Small intestine (tissue), 7 donors: ENCODE measurements around the gene WNT3A. TPM values are rescaled to one million over a fixed set of nuclear protein-coding genes. Genes with fewer than 3 reads are reported as not detected.

ENCODE experiments used
- DNase-seq, 2 donors: peaks; one replicate each; pipeline versions ENCODE4 v3.0.0 to v3.0.0-alpha.2; 2013
- FAIRE-seq: peaks from 2 replicates; lab custom pipeline; 2012; peaks lifted over from hg19 to GRCh38; lab: Jason Lieb, UNC
- H3K27ac ChIP-seq, 3 donors: one replicate each; pipeline ENCODE4 v1.5.1; 2013; ENCODE audit warnings: low read length in 2 of 3, mild to moderate bottlenecking in 2 of 3, control low read depth in 1 of 3, inconsistent platforms in 1 of 3, low read depth in 1 of 3, moderate library complexity in 1 of 3
- H3K27me3 ChIP-seq, 3 donors: one replicate each; pipeline ENCODE4 v1.6.1; 2013; ENCODE audit warnings: low read length in 3 of 3, inconsistent platforms in 1 of 3; ENCODE audit not compliant: control insufficient read depth in 3 of 3, insufficient read depth in 3 of 3
- H3K36me3 ChIP-seq, 3 donors: one replicate each; pipeline ENCODE4 v1.6.1; 2013; ENCODE audit warnings: low read length in 3 of 3, inconsistent platforms in 1 of 3, low read depth in 1 of 3, mild to moderate bottlenecking in 1 of 3, moderate library complexity in 1 of 3; ENCODE audit not compliant: control insufficient read depth in 3 of 3, insufficient read depth in 2 of 3
- H3K4me1 ChIP-seq, 3 donors: one replicate each; pipeline ENCODE4 v1.6.1; 2013; ENCODE audit warnings: low read length in 2 of 3, inconsistent platforms in 1 of 3, low read depth in 1 of 3, mild to moderate bottlenecking in 1 of 3, moderate library complexity in 1 of 3; ENCODE audit not compliant: control insufficient read depth in 3 of 3, insufficient read depth in 2 of 3
- H3K4me3 ChIP-seq, 3 donors: one replicate each; pipeline ENCODE4 v1.5.1; 2013; ENCODE audit warnings: low read length in 3 of 3, control low read depth in 1 of 3, inconsistent platforms in 1 of 3, low read depth in 1 of 3, mild to moderate bottlenecking in 1 of 3, moderate library complexity in 1 of 3
- H3K9me3 ChIP-seq, 2 donors: one replicate each; pipeline ENCODE4 v1.6.1; 2013; ENCODE audit warnings: low read depth in 1 of 2, low read length in 1 of 2; ENCODE audit not compliant: control insufficient read depth in 2 of 2, insufficient read depth in 1 of 2
- whole genome bisulfite sequencing, 3 donors: extraction: QIAGEN DNeasy Blood & Tissue Kit; methylation state at CpG; one replicate each; pipeline ENCODE4 v1.1.7; 2013; 5-methylcytosine and 5-hydroxymethylcytosine counted together
- polyA plus RNA-seq, 4 donors: library from polyadenylated mRNA; stranded (reverse) in 3 of 4; unstranded in 1 of 4; fragments of 200-250 nt in 3 of 4; fragments of 120-200 nt in 1 of 4; gene quantifications; one replicate each; pipeline versions ENCODE4 v1.2.1 to v1.2.3, GENCODE V29; 2013
- donor health status: healthy with polysubstance abuse.
- donor health status: control.
- donor health status: control.
- donor health status: Bipolar disorder and iron deficiency.
- donor health status: healthy.

The WNT3A gene
- polyA plus RNA-seq, 4 donors: 0.01 TPM; not detected in 3

GRCh38 chr1:228013935-228014930 is 7.4 kb downstream of the WNT3A start:
- DNase-seq (no peak), FAIRE-seq (no peak)
- Histone ChIP-seq H3K4me1 (no peaks in the 10 kb centered on the region), H3K9me3 (no peaks in the 10 kb centered on the region), H3K27ac (no peak overlapping the region), H3K36me3 (no peaks in the 10 kb centered on the region), H3K4me3 (no peak overlapping the region), H3K27me3 (peaks cover 0 to 31% (median 1%) of the 10 kb centered on the region in 3 donors)
- 74 to 78% (median 77%) methylated on average over 21 of the region's 21 CpGs for WGBS, 3 donors

GRCh38 chr1:228015276-228016180 is 8.7 kb downstream of the WNT3A start:
- H3K36me3 ChIP-seq: no peaks in the 10 kb centered on the region
- FAIRE-seq (no peak), DNase-seq (no peak)
- no peaks in the 10 kb centered on the region for H3K9me3 ChIP-seq
- H3K4me3 ChIP-seq: no peak overlapping the region
- 72 to 76% (median 76%) methylated on average over 21 of the region's 21 CpGs for WGBS, 3 donors
- H3K4me1 ChIP-seq: no peaks in the 10 kb centered on the region
- no peak overlapping the region for H3K27ac ChIP-seq
- peaks cover 0 to 19% (median 0%) of the 10 kb centered on the region in 3 donors for H3K27me3 ChIP-seq

- Histone ChIP-seq H3K36me3 (no peaks in the 10 kb centered on the region), H3K4me3 (no peak overlapping the region), H3K4me1 (no peaks in the 10 kb centered on the region), H3K27me3 (peaks cover 0 to 12% (median 0%) of the 10 kb centered on the region in 3 donors), H3K27ac (no peak overlapping the region), H3K9me3 (no peaks in the 10 kb centered on the region)
- no peak for FAIRE-seq
- 80 to 87% (median 80%) methylated on average over 2 of the region's 2 CpGs for WGBS, 3 donors
- DNase-seq: no peak
Measured at GRCh38 chr1:228016181-228016510, 9.3 kb downstream of the WNT3A start.

GRCh38 chr1:228016653-228017355 is 10.0 kb downstream of the WNT3A start:
- Histone ChIP-seq H3K4me3 (no peak overlapping the region), H3K27me3 (peaks cover 0 to 8% (median 0%) of the 10 kb centered on the region in 3 donors), H3K36me3 (no peaks in the 10 kb centered on the region), H3K9me3 (no peaks in the 10 kb centered on the region), H3K27ac (no peak overlapping the region), H3K4me1 (no peaks in the 10 kb centered on the region)
- DNase-seq: no peak
- FAIRE-seq: no peak
- 71 to 76% (median 73%) methylated on average over 12 of the region's 12 CpGs for WGBS, 3 donors

- DNase-seq (no peak), FAIRE-seq (no peak)
Measured at GRCh38 chr1:228017356-228018124, 10.7 kb downstream of the WNT3A start.

GRCh38 chr1:228018125-228018398 is 11.3 kb downstream of the WNT3A start:
- Histone ChIP-seq H3K9me3 (no peaks in the 10 kb centered on the region), H3K27ac (no peak overlapping the region), H3K27me3 (peaks cover 0 to 5% (median 0%) of the 10 kb centered on the region in 3 donors), H3K4me1 (no peaks in the 10 kb centered on the region), H3K36me3 (no peaks in the 10 kb centered on the region), H3K4me3 (no peak overlapping the region)
- FAIRE-seq: no peak
- DNase-seq: no peak
- WGBS, 3 donors: 82 to 85% (median 82%) methylated on average over 5 of the region's 5 CpGs

More at GRCh38 chr1:228017356-228018124, 10.7 kb downstream of the WNT3A start:
- WGBS, 3 donors: 87 to 92% (median 91%) methylated on average over 15 to 16 of the region's 16 CpGs
- H3K4me3 ChIP-seq: no peak overlapping the region
- no peaks in the 10 kb centered on the region for H3K9me3 ChIP-seq
- no peaks in the 10 kb centered on the region for H3K4me1 ChIP-seq
- no peak overlapping the region for H3K27ac ChIP-seq
- no peaks in the 10 kb centered on the region for H3K36me3 ChIP-seq
- peaks cover 0 to 4% (median 0%) of the 10 kb centered on the region in 3 donors for H3K27me3 ChIP-seq

GRCh38 chr1:228018961-228019721 is 12.3 kb downstream of the WNT3A start:
- Histone ChIP-seq H3K9me3 (no peaks in the 10 kb centered on the region), H3K4me3 (no peak overlapping the region)
- no peak for FAIRE-seq

More at GRCh38 chr1:228018961-228019721, 12.3 kb downstream of the WNT3A start:
- DNase-seq: no peak
- no peaks in the 10 kb centered on the region for H3K36me3 ChIP-seq
- WGBS, 3 donors: 78 to 87% (median 84%) methylated on average over 6 to 9 of the region's 9 CpGs
- H3K27ac ChIP-seq: no peak overlapping the region
- H3K4me1 ChIP-seq: no peaks in the 10 kb centered on the region
- peaks cover 0 to 5% (median 0%) of the 10 kb centered on the region in 3 donors for H3K27me3 ChIP-seq
